ENCODE data around the gene SHISA9.

SHISA9 gene

GRCh38 chr16:12876778-12877177 lies 24.6 kb upstream of the SHISA9 start:
- Histone ChIP-seq H3K4me3 (replicated peaks; ENCODE audit: low read depth, low read length) (no peak overlapping the region), H3K27me3 (replicated peaks; ENCODE audit: control insufficient read depth, insufficient read depth, low read length) (no peaks in the 10 kb centered on the region)
- no peak for TF ChIP-seq CTCF (IDR thresholded peaks at IDR 0.05; ENCODE audit: insufficient read depth, low read length, poor library complexity, severe bottlenecking)

GRCh38 chr16:12878973-12879372 lies 22.4 kb upstream of the SHISA9 start:
- no peak for TF ChIP-seq CTCF (IDR thresholded peaks at IDR 0.05; ENCODE audit: insufficient read depth, low read length, poor library complexity, severe bottlenecking)
- DNase-seq (ENCODE audit: extremely low read depth, insufficient read length): no peak
- Histone ChIP-seq H3K4me3 (replicated peaks; ENCODE audit: low read depth, low read length) (no peak overlapping the region), H3K27me3 (replicated peaks; ENCODE audit: control insufficient read depth, insufficient read depth, low read length) (no peaks in the 10 kb centered on the region), H3K36me3 (ENCODE audit: control insufficient read depth, insufficient read depth, low read length) (no peaks in the 10 kb centered on the region)

More at GRCh38 chr16:12876778-12877177, 24.6 kb upstream of the SHISA9 start:
- DNase-seq (ENCODE audit: extremely low read depth, insufficient read length): no peak
- no peaks in the 10 kb centered on the region for H3K36me3 ChIP-seq (ENCODE audit: control insufficient read depth, insufficient read depth, low read length)

- no peaks in the 10 kb centered on the region for H3K36me3 ChIP-seq (ENCODE audit: control insufficient read depth, insufficient read depth, low read length)
- TF ChIP-seq CTCF (IDR thresholded peaks at IDR 0.05; ENCODE audit: insufficient read depth, low read length, poor library complexity, severe bottlenecking): no peak
- no peak for DNase-seq (ENCODE audit: extremely low read depth, insufficient read length)
- H3K4me3 ChIP-seq (replicated peaks; ENCODE audit: low read depth, low read length): no peak overlapping the region
- no peaks in the 10 kb centered on the region for H3K27me3 ChIP-seq (replicated peaks; ENCODE audit: control insufficient read depth, insufficient read depth, low read length)
Observed at GRCh38 chr16:12879812-12880211, 21.6 kb upstream of the SHISA9 start.

- Histone ChIP-seq H3K27me3 (replicated peaks; ENCODE audit: control insufficient read depth, insufficient read depth, low read length) (no peaks in the 10 kb centered on the region), H3K36me3 (ENCODE audit: control insufficient read depth, insufficient read depth, low read length) (no peaks in the 10 kb centered on the region), H3K4me3 (replicated peaks; ENCODE audit: low read depth, low read length) (no peak overlapping the region)
- DNase-seq (ENCODE audit: extremely low read depth, insufficient read length): no peak
- TF ChIP-seq CTCF (IDR thresholded peaks at IDR 0.05; ENCODE audit: insufficient read depth, low read length, poor library complexity, severe bottlenecking): no peak
Observed at GRCh38 chr16:12881182-12881581, 20.2 kb upstream of the SHISA9 start.

DNA sequence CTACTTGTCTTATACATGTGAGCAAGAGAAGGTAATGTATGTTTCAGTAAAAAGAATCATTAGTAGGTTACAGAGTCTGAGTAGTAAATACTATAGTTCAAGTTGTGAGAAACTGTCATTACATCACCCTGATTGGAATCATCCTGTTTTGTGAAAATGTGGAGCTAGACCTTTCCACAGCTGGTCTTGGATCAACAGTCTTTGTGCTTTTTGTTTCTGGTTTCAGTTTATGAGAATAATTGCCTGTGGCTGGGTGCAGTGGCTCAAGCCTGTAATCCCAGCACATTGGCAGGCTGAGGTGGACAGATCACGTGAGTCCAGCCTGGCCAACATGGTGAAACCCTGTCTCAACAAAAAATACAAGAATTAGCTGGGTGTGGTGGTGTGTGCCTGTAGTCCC lies 19.7 kb upstream of the SHISA9 start:
- Histone ChIP-seq H3K4me3 (replicated peaks; ENCODE audit: low read depth, low read length) (no peak overlapping the region), H3K27me3 (replicated peaks; ENCODE audit: control insufficient read depth, insufficient read depth, low read length) (no peaks in the 10 kb centered on the region), H3K36me3 (ENCODE audit: control insufficient read depth, insufficient read depth, low read length) (no peaks in the 10 kb centered on the region)
- DNase-seq (ENCODE audit: extremely low read depth, insufficient read length): no peak
- TF ChIP-seq CTCF (IDR thresholded peaks at IDR 0.05; ENCODE audit: insufficient read depth, low read length, poor library complexity, severe bottlenecking): no peak

GRCh38 chr16:12885742-12886141 lies 15.7 kb upstream of the SHISA9 start:
- H3K27me3 ChIP-seq (replicated peaks; ENCODE audit: control insufficient read depth, insufficient read depth, low read length): no peaks in the 10 kb centered on the region
- H3K36me3 ChIP-seq (ENCODE audit: control insufficient read depth, insufficient read depth, low read length): no peaks in the 10 kb centered on the region
- H3K4me3 ChIP-seq (replicated peaks; ENCODE audit: low read depth, low read length): no peak overlapping the region
- no peak for TF ChIP-seq CTCF (IDR thresholded peaks at IDR 0.05; ENCODE audit: insufficient read depth, low read length, poor library complexity, severe bottlenecking)
- DNase-seq (ENCODE audit: extremely low read depth, insufficient read length): no peak

Data from GM06990 (cell line).